Fibroblast of lung (primary cell): Measurements from ENCODE around the gene PUS10.

Experiments
- CTCF ChIP-seq, 2 donors: IDR thresholded peaks in 1 of 2; conservative IDR thresholded peaks in 1 of 2; 1 replicate in 1 of 2; 2 replicates in 1 of 2; pipeline ENCODE4 v1.5.1; 2011 to 2012; ENCODE audit warnings: low read length in 2 of 2, control low read depth in 1 of 2, inconsistent platforms in 1 of 2, low read depth in 1 of 2, mild to moderate bottlenecking in 1 of 2
- EZH2 ChIP-seq: IDR thresholded peaks from 2 replicates; pipeline ENCODE4 v1.5.1; 2012; ENCODE audit warnings: low read length, control low read depth, mild to moderate bottlenecking; ENCODE audit errors: missing control alignments

GRCh38 chr2:60965499-60965785 lies 52.6 kb downstream of the PUS10 start:
- TF ChIP-seq CTCF (conservative IDR thresholded peaks at IDR 0.05 in 1 of 2, IDR thresholded peaks at IDR 0.05 in 1 of 2; ENCODE audit: low read depth in 1 of 2, low read length in 2 of 2) (no peak), EZH2 (no peak)
